ENCODE measurements around the gene PPY. TPM values are rescaled to one million over a fixed set of nuclear protein-coding genes. Genes with fewer than 3 reads are reported as not detected.
"Not testable (repeated sequence)": the region's sequence is repeated elsewhere in the genome, so short reads cannot be mapped to it uniquely, and the experiment has no call there.

The PPY gene
- total RNA-seq, 1 donor = not detected

- peak overlapping the region; percentile 60 for H3K4me3 ChIP-seq (ENCODE audit: low read depth, low read length)
- no peak for TF ChIP-seq CTCF (IDR thresholded peaks at IDR 0.05; ENCODE audit: insufficient read depth, low read length)
- DNase-seq (ENCODE audit: low read depth) = no peak
Measured at GRCh38 chr17:43900858-43901754, 41.2 kb downstream of the PPY start.

- TF ChIP-seq CTCF (IDR thresholded peaks at IDR 0.05; ENCODE audit: insufficient read depth, low read length) = no peak
- peak overlapping the region; percentile 60 for H3K4me3 ChIP-seq (ENCODE audit: low read depth, low read length)
- DNase-seq (ENCODE audit: low read depth) = peak; percentile 72
Measured at GRCh38 chr17:43900183-43900857, 42.0 kb downstream of the PPY start.

- TF ChIP-seq CTCF (IDR thresholded peaks at IDR 0.05; ENCODE audit: insufficient read depth, low read length) = no peak
- no peak for DNase-seq (ENCODE audit: low read depth)
- H3K4me3 ChIP-seq (ENCODE audit: low read depth, low read length) = no peak overlapping the region
Measured at GRCh38 chr17:43898446-43898845, 43.8 kb downstream of the PPY start.

- H3K4me3 ChIP-seq (ENCODE audit: low read depth, low read length) = no peak overlapping the region
- TF ChIP-seq CTCF (IDR thresholded peaks at IDR 0.05; ENCODE audit: insufficient read depth, low read length) = no peak
- no peak for DNase-seq (ENCODE audit: low read depth)
Measured at GRCh38 chr17:43897831-43898230, 44.4 kb downstream of the PPY start.

- DNase-seq (ENCODE audit: low read depth); H3K4me3 ChIP-seq (ENCODE audit: low read depth, low read length): not testable (repeated sequence)
Measured at GRCh38 chr17:43894494-43894893, 47.8 kb downstream of the PPY start.

- H3K4me3 ChIP-seq (ENCODE audit: low read depth, low read length) = no peak overlapping the region
- TF ChIP-seq CTCF (IDR thresholded peaks at IDR 0.05; ENCODE audit: insufficient read depth, low read length) = no peak
- peak; percentile 11 for DNase-seq (ENCODE audit: low read depth)
Measured at GRCh38 chr17:43892647-43892952, 49.7 kb downstream of the PPY start.

- no peak overlapping the region for H3K4me3 ChIP-seq (ENCODE audit: low read depth, low read length)
- TF ChIP-seq CTCF (IDR thresholded peaks at IDR 0.05; ENCODE audit: insufficient read depth, low read length) = no peak
- peak; percentile 24 for DNase-seq (ENCODE audit: low read depth)
Measured at GRCh38 chr17:43891851-43892646, 50.2 kb downstream of the PPY start.

Data from fibroblast of the aortic adventitia (primary cell).